NCI-H345 treated with DMSO at 0.1 percent for 48 hours (cell line): ENCODE data around the gene LDHD.
A peak's percentile ranks its signal among the peaks of the same experiment; 100 is the strongest.

Experiments used
- DNase-seq: peaks from one replicate; lab custom pipeline; 2025; ENCODE audit not compliant: unreplicated experiment; lab: John Stamatoyannopoulos, UW

LDHD gene

DNA sequence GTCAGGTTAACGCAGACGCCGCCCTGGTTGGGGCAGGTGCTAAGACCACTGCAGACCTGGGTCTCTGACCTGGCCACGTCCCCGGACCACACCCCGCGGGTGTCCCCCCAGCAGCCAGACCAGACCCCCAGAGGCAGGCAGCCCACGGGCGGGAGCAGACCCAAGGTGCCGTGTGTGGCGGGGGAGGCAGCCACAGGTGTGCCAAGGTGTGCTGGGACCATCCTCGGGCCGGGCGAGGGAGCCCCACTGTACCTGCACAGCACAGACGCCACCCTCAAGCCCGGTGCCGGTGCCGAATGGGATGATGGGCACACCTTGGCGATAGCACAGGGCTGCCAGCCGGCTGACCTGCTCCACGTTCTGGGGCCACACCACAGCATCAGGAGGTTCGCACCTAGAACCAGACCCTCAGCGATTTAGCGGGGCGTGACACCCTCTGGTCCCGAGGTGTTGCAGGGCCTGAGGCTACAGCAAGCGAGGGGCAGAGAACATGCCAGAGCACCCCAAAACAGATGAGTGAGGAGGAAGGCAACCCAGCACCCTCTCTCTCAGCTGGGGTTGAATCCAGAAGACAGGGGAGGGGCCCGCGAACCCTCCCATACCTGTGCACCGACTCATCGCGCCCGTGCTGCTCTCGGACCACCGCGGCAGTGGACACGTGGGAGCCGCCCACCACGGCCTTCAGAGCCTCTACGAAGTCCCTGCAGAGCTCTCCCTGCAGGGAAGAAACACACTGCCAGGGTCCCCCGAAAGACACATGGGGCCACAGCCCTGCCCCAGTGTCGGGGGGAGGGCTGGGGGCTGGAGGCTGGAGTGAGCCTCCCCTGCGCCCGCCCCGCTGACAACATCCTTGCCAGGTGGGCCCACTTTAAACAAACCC, 1.4 kb downstream of the LDHD start:
- no peak for DNase-seq

DNA sequence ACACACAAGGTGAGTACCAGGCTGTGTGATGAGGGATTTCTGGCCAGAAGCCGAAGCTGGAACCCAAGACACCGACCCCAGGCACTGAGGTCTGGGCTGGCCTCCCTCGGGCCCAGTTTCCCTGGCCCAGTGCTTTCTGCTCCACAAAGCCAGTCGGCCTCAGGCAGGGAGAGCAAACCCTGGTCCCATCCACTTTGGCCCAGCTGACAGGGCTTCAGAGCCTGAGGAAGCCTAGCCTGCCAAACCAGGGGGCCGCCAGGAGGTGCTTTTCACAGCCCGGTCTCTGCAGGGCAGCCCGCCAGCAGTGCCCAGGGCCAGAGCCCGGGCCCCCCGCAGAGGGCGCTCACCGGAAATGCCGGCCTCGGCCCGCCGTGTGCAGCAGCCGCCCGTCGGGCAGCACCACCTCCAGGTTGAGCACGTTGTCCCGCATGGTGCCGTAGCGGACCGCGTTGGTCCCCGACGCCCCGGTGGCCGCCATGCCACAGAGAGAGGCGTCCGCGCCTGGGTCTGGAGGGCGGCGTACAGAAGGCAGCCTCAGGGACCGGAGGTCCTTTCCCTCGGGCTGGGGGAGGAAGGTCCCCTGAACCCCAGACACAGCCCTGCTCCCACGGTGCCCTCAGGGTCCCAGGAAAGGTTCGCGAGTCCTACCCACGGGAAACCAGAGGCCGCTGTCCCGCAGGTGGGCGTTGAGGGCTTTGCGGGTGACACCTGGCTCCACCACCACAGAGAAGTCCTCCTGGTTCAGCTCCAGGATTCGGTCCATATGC, 2.2 kb downstream of the LDHD start:
- no peak for DNase-seq

DNA sequence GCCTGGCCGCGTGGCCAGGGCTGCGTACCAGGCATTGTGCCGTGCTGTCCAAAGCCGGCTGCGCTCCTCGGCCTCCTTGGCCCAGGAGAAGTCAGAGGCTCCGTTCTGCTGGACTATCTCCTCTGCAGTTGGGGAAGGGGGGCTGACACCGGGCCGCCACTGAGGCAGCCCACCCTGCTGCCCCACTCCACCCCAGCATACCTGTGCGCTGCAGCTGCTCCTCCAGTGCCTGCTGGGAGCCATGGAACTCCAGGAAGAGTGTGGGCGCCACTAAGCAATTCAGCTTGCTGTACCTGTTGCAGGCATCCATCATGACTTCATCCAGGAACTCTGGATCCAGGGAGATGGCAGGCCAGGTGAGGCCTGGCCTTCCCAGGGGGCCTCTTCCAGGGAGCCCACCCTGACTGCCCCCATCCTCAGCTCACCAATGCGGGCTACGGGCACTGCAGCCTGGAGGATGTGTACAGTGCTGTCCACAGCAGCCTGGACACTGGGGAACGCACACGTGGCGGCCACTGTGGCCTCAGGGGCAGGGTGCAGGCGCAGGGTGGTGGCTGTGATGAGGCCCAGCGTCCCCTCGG, 2.9 kb downstream of the LDHD start:
- no peak for DNase-seq

DNA sequence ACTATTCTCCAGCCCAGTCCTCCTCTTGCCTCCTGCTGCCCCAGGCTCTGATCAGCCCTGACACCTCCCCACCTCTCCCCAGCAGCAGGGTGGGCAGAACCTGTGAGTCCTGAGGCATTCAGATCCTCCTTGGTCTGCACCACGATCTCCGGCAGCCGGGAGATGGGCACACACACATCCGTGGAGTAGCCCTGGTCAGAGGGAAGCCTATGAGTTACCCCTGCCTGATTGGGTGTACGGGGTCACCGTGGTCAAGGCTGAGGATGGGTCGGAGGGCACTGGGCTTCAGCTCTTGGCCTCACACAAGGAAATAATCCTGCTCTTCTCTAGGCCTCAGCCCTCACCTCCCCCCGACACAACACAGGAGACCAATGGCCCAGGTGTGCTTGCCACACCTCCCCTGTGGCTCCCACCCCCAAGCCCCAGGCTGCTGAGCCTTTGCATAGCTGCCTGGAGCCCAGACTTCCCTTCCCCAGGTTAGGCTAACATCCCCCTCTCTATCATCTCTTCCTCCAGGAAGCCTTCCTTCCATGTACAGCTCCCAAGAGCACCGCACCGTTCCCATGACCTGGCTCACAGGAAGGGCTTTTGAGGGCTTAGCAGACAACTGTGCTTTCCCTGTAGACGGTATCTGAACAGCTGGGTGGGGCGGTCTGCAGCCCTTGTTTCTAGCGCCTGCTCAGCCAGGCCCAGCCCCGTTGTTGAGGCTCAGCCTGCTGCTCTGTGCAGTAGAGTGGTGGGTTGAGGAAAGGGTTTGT, 3.7 kb downstream of the LDHD start:
- DNase-seq, result no peak

DNA sequence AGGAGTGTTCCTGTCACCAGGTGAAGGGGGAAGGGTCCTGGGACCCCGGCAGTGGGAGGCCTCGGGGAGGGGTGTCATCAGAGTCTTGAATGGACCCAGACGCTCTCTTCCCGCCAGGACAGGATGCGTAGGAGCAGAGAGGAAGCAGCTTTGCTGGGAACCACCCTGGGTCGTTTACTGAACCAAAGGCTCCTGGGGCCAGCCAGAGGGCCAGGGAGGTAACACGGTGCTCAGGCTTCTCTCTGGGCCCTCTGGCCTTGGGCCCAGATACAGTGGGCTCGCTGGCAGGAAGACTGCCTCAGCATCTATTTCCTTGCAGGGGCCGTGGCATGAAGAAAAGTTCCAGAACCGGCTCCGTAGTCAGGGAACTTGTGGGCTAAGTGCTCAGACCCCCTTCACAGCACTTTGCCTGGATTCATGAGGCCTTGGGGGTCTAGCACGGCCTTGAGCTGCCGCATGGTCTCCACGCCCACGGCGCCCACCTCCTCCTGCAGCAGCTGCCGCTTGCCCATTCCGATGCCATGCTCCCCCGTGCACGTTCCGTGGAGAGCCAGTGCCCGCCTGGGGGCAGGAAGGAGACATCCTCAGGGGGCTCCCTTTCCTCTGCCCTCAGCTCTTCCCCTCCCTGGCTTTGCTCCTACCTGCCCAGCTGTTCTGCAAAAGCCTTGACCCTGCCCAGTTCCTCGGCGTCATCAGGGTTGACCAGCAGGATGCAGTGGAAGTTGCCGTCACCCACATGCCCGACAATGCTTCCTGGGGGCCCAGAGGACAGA, 4.4 kb downstream of the LDHD start:
- DNase-seq, result no peak

DNA sequence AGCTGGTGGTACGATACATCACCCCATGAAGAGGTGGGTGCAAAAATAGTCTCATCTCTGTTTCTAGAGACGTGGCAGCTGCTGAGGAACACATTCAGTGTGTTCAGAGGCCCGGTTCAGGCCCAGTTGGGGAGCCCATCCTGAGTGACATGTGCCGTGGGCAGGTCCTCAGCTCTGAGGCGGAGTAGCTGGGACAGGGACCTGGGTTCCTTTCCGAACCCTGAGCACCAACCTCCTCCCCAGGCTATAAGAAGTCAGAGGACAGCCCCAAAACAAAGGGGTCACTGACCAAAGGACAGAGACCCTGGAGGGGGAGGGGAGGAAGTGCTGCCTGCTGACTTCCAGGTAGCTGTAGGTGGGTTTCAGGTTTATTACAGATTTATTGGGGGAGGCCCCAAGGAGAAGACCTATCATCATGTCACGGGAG, 5.1 kb downstream of the LDHD start:
- no peak for DNase-seq

DNA sequence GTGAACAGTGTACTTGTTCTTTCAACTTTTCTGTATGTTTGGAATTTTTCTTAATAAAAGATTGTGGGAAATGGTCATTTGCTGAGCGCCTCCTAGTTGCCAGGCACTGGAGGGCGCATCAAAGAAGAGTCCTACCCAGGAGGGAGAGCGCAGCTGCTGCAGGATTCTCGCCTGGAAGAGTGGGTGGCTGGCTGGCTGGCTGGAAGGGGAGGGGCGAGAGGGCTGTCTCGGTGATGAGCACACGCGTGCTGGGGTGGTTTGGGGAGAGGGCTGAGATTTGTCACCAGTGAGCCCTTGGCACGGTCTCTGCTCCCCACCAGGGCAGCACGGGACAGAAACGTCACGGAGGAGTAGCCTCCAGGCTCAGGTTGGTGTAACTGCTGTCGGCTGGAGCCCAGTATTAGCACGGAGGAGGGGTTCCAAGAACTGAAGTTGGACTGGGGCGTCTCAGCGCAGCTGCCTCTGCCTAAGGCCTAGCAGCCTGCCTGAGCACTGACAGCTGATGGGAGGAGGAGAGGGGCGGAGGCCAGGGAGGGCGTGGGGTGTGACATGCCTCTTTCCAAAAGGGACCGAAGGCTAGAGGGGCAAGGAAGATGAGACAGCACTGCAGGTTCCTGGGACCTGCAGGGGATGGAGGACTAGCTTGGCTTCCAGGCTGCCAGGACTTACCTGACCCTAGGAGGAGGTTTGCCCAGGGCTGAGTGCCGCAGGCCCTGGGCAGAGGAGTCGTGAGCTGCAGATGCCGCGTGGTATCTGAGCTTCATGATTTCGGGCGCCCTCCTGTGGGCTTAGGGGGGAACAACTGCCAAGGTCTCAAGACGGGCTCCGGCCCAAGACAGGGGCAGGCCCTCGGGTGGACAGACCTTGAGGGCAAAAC, 5.7 kb downstream of the LDHD start:
- peak; percentile 39 for DNase-seq

DNA sequence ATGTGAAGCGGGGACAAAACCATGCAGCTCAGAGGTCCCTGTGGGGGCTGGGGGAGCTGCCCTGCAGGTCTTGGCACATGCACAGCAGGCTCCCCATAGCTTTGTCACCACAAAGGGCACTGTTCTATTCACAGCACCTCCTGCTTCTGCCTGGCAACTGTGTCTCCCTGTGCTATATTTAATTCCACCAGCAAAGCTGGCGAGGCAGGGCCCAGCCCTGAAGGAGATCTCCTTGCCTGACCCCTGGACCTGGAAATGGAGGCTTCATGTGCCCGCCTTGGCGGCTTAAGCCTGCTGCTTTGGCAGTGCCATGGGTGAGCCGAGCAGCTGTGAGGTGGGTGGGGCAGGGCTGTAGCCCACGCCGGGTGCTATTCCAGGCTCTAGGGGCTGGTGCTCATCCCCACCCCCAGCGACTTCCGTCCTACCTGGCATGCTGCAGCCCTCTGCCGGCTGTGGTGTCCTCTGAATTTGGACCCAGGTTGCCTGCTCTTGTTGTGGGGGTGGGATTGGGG, 6.8 kb downstream of the LDHD start:
- DNase-seq, result no peak

DNA sequence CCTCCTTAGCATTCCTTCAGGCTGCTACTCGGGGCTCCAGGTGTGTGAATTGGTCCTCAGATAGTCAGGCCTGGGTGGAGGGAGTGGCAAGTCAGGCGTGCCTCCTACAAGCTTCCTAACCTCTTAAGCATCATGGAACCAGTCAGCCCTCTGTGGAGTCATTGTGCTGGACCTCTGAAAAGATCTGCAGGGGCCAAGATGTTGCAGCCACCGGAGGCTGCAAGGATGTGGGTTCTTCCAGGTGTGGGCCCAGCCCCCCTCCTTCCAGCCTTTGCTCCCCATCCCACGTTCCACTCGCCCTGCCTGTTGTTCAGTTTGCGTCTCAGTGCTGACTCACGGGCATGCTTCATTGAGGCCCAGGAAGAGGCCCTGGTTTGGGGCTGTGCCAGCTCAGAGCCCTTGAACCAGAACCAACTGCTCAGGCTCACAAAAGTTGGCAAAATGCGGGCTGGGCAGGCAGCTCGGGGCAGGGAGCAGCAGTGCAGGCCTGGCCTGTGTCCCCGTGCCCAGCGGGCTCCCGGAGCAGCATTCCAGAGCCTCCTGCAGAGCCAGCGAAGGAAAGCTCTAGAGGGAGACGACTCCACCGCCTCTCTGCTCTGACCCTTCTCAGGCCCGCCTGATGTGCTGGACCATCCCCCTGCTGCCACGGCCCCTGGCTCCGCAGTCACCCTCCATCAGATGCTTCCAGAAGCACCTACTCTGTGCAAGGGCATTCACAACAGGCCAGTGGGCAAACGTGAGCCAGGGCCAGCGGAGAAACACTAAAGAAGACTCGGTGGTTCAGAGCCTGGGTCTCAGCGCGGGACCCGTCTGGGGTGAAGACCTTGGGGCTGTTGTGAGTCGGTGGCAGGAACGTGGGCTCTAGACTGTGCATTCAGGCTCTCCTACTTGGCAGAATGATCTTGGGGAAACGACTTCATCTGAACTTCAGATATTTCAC, 7.5 kb downstream of the LDHD start:
- no peak for DNase-seq

DNA sequence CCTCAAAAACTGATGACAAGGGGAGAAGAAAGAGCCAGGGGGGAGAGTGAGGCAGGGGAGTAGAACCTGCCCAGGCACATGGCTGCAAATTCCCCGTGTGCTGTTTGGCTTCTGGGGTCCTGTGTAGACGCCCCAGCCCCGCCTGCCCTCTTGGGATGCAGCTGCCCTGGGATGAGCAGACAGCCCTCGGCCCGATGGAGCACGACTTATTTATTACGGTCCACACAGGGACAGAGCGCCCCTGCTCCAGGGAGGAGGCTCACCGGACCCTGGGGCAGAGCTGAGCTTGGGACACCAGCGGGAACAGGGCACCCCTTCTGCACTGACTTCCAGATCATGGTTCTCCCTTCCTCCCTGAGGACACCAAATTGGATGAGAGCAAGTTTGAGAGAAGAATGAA, 9.1 kb downstream of the LDHD start:
- DNase-seq, result no peak

DNA sequence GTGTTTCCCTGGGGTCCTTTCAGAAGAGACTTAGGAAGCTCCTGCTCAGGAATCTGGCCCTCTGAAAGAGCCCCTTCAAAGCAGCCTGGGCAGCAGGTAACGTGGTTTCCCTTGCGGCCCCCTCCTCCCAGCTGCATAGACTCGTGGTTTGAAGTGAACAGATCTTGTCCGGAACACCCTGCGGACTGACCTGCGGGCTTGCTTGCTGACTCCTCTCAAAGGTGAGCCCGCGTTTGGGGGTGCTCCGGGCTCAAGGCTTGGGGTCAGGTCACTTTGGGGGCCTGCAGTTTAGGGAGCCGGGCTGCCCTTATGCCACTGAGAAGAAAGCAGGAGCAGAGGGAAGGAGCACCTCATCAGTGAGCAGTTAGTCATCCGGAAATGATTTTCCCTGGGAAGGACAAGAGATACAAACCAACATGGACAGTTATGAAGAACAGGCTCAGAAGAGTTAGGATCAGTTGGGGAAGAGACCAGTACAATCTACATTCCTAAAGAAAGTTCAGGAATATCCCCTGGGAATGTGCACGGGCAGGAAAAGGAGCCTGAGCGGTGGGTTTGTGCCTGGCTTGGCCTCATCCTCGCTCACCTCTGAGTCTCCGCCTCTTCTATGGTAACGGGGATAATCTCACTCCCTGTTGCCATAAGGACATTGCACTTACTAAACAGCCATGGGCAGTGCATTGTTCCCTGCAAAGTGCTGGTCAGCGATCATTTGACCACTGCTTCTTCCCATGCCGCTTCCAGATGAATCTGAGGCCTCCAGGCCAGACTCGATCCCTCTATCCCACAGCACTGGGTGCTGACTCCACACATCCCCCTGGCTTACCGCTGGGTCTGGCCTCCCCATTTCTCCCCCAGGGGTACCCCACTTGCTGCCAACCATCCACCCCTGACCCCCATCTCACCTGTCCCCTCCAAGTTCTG, 10.0 kb downstream of the LDHD start:
- DNase-seq, result no peak

DNA sequence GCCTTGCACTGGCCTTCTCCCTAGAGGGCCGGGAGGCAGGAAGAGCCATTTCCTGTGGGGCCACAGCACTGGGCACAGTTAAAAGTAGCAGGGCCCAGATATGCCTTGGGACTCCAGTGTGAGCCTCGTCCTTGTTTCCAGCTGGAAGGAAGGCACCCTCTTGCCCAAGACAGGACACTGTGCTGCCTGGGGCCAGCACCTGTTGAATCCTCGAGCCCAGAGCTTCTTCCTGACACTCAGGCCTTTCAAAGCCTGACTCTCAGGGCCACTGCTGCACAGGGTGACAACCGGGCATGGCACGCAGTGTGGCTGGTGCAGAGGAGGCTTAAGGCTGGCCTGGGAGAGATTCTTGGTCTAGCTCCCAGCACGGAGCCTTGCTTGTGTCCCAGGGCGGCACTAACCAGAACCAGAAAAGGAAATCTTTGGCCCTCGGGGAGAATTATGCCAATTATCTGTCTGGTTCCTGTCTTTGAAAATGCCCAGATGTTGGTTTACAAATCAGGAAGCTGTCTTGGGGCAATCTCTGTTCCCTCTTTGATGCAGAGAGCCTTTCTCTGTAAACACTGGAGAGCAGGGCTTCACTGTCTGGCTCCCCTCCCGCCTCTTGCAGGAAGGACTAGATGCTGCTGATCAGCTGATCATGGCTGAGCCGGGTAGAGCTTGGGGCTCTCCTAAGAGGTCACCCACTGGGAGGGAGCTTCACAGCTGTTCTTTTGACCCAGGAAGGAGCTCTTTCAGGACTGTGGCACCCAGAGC, 11.1 kb downstream of the LDHD start:
- no peak for DNase-seq

DNA sequence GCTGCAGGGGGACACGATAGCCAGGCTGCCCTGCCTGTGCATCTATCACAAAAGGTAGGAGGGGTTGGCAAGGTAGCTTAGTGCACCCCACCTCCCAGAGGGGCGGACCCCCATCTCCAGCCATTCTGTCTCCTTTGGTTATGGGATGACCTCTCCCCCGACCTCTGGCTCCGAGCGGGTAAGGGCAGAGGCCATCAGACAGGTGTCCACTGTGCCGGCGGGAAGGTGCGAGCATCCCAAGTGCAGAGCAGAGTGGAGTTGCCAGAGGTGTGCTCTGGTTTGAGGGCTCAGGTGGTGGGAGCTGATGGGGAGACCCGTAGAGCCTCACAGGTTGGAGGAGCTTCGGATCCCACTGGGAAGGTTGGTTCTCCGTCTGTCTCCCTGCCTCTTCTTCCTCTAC, 11.7 kb downstream of the LDHD start:
- no peak for DNase-seq

DNA sequence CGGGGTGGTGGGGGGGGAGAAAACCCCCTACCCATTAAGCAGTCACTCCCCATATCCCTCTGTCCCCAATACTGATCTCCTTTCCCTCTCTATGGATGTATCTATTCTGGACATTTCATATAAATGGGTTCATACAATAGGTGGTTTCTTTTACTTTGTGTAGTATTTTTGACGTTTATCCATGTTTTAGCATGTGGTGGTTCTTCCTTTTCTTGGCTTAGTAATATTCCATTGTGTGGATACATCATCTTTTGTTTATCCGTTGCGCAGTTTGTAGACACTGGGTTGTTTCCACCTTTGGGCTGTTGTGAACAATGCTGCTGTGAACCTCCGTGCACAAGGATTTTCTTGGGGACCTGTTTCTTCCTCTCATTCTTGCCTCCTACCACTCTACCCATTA, 12.6 kb downstream of the LDHD start:
- DNase-seq, result no peak

DNA sequence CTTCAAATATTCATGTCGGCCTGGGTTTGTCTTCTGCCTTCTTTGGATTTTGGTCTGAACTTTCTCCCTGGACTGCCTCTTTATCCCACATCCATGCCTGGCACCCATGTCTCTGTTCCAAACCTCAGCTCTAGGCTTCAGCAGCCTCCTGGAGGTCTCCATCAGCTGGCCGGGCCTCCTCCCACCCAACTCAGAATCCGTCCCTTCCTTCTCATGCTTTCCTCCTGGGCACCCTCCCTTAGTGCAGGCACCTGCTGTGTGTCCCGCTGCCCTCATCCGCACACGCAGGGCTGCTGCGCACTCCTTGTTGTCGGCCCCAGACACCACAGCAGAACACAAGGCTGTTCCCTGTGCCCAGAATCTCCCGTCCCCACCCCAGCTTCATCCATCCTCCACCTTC, 14.0 kb downstream of the LDHD start:
- DNase-seq, result no peak

DNA sequence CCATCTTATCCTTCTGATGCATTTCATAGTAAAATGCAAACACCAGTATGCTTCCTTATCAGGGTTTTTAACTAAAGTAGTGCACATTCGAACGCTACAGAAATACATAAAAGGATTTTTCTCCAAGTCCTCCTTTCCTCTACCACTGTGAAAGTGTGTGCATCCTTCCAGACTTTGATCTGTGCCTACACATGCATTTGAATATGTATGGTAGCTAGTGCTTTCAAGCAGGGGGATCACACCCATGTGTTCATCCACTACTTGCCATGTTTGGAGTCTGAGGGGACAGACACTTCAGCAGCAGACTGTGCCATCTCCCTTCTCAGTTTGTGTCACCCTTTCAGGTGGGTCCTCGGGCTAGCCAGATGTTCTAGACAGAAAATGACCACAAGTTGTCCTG, 14.9 kb downstream of the LDHD start:
- DNase-seq, result no peak

DNA sequence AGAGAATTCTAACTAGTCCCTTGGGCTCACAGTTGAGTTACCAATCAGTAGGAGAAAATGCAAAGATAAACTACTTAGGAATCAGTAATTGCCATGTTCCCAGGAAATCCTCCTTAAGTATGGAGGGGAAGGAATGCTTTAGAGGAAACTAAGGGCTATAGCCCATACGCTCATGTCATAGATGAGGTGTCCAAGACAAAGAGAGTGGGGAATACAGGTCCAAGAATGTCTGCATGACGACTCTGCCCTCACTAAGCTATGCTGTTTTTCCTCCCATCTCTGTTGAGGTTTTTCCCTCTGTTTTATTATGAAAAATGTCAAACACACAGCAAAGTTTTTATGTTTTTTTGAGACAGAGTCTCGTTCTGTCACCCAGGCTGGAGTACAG, 16.0 kb downstream of the LDHD start:
- DNase-seq, result no peak
